ENCODE measurements around the gene RMDN2.

Gene RMDN2

DNA sequence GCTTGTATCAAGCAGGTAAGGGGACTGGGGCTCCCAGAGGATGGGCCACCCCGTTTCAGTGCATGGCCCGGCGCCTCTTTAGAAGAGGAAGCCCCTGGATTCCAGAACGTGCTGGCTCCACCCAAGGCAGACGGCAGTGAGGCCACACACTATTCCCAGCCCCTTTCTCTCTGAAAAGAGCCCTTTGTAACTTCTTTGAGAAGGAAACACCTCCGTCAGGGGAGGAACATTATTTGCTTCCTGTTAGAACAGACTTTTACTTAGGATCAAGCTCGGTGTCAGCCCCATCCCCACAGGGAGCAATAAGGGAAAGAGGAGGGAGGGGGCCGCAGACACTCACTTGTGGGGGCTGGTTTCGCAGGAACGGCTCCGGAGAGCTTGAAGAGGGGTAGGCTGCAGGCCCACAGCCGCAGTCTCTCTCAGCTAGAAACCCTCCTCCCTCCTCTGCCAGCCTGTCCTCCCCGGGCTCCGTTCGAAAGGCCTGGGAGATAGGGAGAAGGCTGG is 49.6 kb upstream of the RMDN2 start:
- Histone ChIP-seq H3K4me1 (ENCODE audit: control insufficient read depth, insufficient read depth, low read length) (no peaks in the 10 kb centered on the region), H3K9me3 (ENCODE audit: control insufficient read depth, insufficient read depth, low read depth, low read length) (no peaks in the 10 kb centered on the region), H3K4me3 (ENCODE audit: low read depth, low read length) (no peak overlapping the region), H3K36me3 (ENCODE audit: control insufficient read depth in 2 of 2, insufficient read depth in 1 of 2, low read length in 2 of 2) (no peaks in the 10 kb centered on the region), H3K27ac (ENCODE audit: extremely low read depth, low read depth, low read length) (no peak overlapping the region)
- ChIA-PET POLR2A (no interaction called here), CTCF (interaction anchor here (0.6 to 9.3 kb wide), 8 partner anchors 16 to 476 kb away, joined by 3 to 209 read pairs (median 10); no protein-coding TSS in a partner anchor)
- TF ChIP-seq ZBTB1 (tag by site-specific recombination; IDR thresholded peaks at IDR 0.05) (no peak), ZNF214 (tag by site-specific recombination; IDR thresholded peaks at IDR 0.05; ENCODE audit: borderline replicate concordance) (no peak), ZNF37A (tag by site-specific recombination; IDR thresholded peaks at IDR 0.05) (no peak), ZSCAN23 (tag by site-specific recombination; IDR thresholded peaks at IDR 0.05) (no peak), ZIC2 (tag by site-specific recombination; IDR thresholded peaks at IDR 0.05) (no peak), ZNF140 (tag by site-specific recombination; IDR thresholded peaks at IDR 0.05) (no peak), ZNF112 (tag by site-specific recombination; IDR thresholded peaks at IDR 0.05) (no peak), ZNF514 (tag by site-specific recombination; IDR thresholded peaks at IDR 0.05) (no peak), ZNF138 (tag by site-specific recombination; IDR thresholded peaks at IDR 0.05; ENCODE audit: borderline replicate concordance) (no peak), ZXDB (tag by site-specific recombination; IDR thresholded peaks at IDR 0.05) (no peak), ZBTB20 (tag by site-specific recombination; IDR thresholded peaks at IDR 0.05) (no peak), SP2 (tag by site-specific recombination; IDR thresholded peaks at IDR 0.05) (no peak)
- TF ChIP-seq, protein P1, sequence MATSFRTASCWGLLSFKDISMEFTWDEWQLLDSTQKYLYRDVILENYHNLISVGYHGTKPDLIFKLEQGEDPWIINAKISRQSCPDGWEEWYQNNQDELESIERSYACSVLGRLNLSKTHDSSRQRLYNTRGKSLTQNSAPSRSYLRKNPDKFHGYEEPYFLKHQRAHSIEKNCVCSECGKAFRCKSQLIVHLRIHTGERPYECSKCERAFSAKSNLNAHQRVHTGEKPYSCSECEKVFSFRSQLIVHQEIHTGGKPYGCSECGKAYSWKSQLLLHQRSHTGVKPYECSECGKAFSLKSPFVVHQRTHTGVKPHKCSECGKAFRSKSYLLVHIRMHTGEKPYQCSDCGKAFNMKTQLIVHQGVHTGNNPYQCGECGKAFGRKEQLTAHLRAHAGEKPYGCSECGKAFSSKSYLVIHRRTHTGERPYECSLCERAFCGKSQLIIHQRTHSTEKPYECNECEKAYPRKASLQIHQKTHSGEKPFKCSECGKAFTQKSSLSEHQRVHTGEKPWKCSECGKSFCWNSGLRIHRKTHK (tag by site-specific recombination; IDR thresholded peaks at IDR 0.05): no peak
- TF ChIP-seq, protein P2, sequence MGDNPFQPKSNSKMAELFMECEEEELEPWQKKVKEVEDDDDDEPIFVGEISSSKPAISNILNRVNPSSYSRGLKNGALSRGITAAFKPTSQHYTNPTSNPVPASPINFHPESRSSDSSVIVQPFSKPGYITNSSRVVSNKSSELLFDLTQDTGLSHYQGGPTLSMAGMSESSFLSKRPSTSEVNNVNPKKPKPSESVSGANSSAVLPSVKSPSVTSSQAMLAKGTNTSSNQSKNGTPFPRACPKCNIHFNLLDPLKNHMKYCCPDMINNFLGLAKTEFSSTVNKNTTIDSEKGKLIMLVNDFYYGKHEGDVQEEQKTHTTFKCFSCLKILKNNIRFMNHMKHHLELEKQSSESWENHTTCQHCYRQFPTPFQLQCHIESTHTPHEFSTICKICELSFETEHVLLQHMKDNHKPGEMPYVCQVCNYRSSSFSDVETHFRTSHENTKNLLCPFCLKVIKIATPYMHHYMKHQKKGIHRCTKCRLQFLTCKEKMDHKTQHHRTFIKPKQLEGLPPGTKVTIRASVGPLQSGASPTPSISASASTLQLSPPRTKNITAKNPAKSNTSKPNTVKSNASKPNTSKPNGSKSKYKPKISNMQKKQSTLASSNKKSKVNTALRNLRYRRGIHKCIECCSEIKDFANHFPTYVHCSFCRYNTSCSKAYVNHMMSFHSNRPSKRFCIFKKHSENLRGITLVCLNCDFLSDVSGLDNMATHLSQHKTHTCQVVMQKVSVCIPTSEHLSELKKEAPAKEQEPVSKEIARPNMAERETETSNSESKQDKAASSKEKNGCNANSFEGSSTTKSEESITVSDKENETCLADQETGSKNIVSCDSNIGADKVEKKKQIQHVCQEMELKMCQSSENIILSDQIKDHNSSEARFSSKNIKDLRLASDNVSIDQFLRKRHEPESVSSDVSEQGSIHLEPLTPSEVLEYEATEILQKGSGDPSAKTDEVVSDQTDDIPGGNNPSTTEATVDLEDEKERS (tag by site-specific recombination; IDR thresholded peaks at IDR 0.05): no peak
- TF ChIP-seq, protein P3, sequence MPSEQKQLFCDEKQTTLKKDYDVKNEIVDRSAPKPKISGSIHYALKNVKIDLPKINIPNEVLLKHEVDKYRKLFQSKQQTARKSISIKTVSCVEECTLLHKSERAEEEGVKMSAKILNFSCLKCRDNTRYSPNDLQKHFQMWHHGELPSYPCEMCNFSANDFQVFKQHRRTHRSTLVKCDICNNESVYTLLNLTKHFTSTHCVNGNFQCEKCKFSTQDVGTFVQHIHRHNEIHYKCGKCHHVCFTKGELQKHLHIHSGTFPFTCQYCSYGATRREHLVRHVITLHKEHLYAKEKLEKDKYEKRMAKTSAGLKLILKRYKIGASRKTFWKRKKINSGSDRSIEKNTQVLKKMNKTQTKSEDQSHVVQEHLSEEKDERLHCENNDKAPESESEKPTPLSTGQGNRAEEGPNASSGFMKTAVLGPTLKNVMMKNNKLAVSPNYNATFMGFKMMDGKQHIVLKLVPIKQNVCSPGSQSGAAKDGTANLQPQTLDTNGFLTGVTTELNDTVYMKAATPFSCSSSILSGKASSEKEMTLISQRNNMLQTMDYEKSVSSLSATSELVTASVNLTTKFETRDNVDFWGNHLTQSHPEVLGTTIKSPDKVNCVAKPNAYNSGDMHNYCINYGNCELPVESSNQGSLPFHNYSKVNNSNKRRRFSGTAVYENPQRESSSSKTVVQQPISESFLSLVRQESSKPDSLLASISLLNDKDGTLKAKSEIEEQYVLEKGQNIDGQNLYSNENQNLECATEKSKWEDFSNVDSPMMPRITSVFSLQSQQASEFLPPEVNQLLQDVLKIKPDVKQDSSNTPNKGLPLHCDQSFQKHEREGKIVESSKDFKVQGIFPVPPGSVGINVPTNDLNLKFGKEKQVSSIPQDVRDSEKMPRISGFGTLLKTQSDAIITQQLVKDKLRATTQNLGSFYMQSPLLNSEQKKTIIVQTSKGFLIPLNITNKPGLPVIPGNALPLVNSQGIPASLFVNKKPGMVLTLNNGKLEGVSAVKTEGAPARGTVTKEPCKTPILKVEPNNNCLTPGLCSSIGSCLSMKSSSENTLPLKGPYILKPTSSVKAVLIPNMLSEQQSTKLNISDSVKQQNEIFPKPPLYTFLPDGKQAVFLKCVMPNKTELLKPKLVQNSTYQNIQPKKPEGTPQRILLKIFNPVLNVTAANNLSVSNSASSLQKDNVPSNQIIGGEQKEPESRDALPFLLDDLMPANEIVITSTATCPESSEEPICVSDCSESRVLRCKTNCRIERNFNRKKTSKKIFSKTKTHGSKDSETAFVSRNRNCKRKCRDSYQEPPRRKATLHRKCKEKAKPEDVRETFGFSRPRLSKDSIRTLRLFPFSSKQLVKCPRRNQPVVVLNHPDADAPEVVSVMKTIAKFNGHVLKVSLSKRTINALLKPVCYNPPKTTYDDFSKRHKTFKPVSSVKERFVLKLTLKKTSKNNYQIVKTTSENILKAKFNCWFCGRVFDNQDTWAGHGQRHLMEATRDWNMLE (tag by site-specific recombination; conservative IDR thresholded peaks at IDR 0.05; ENCODE audit: low read depth): no peak

DNA sequence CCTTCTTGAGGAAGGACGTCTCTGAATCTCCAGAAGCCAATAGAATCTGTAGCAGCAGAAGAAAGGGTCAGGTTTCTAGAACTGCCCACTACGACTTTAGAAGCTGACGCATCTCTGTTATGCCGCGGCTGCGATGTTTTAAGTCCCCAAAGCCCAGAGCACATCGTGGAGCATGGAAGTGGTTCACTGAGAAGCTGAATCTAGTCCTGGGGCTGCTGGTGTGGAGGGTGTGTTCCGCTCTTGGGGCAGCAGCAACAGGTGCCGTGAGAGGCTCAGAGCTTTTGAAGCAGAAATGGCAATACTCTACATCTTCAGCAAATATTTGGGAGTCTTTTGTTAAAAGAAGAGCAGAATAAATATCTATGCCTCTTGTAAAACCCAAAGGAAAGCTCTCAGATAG is 48.9 kb upstream of the RMDN2 start:
- POLR2A ChIA-PET: no interaction called here
- Histone ChIP-seq H3K9me3 (ENCODE audit: control insufficient read depth, insufficient read depth, low read depth, low read length) (no peaks in the 10 kb centered on the region), H3K4me1 (ENCODE audit: control insufficient read depth, insufficient read depth, low read length) (no peaks in the 10 kb centered on the region), H3K36me3 (ENCODE audit: control insufficient read depth in 2 of 2, insufficient read depth in 1 of 2, low read length in 2 of 2) (no peaks in the 10 kb centered on the region), H3K27ac (ENCODE audit: extremely low read depth, low read depth, low read length) (no peak overlapping the region), H3K4me3 (ENCODE audit: low read depth, low read length) (no peak overlapping the region)
- TF ChIP-seq, protein P4, sequence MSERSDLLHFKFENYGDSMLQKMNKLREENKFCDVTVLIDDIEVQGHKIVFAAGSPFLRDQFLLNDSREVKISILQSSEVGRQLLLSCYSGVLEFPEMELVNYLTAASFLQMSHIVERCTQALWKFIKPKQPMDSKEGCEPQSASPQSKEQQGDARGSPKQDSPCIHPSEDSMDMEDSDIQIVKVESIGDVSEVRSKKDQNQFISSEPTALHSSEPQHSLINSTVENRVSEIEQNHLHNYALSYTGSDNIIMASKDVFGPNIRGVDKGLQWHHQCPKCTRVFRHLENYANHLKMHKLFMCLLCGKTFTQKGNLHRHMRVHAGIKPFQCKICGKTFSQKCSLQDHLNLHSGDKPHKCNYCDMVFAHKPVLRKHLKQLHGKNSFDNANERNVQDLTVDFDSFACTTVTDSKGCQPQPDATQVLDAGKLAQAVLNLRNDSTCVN (tag by site-specific recombination; optimal IDR thresholded peaks at IDR 0.05): no peak
- no peak for TF ChIP-seq ZNF473 (tag by site-specific recombination; IDR thresholded peaks at IDR 0.05)
- TF ChIP-seq, protein P5, sequence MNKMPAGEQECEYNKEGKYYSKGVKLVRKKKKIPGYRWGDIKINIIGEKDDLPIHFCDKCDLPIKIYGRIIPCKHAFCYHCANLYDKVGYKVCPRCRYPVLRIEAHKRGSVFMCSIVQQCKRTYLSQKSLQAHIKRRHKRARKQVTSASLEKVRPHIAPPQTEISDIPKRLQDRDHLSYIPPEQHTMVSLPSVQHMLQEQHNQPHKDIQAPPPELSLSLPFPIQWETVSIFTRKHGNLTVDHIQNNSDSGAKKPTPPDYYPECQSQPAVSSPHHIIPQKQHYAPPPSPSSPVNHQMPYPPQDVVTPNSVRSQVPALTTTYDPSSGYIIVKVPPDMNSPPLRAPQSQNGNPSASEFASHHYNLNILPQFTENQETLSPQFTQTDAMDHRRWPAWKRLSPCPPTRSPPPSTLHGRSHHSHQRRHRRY (tag by site-specific recombination; IDR thresholded peaks at IDR 0.05): no peak
- TF ChIP-seq ZNF140 (tag by site-specific recombination; IDR thresholded peaks at IDR 0.05): no peak
- no peak for TF ChIP-seq GLI2 (tag by site-specific recombination; IDR thresholded peaks at IDR 0.05; ENCODE audit: borderline replicate concordance, low read depth)
- TF ChIP-seq ZNF354C (tag by site-specific recombination; IDR thresholded peaks at IDR 0.05; ENCODE audit: borderline replicate concordance, low read depth): no peak
- TF ChIP-seq ZNF555 (tag by site-specific recombination; conservative IDR thresholded peaks at IDR 0.05): no peak
- TF ChIP-seq ZFP3 (tag by site-specific recombination; IDR thresholded peaks at IDR 0.05; ENCODE audit: low read depth): no peak
- peak; percentile 54 for TF ChIP-seq SCRT1 (tag by site-specific recombination; IDR thresholded peaks at IDR 0.05; ENCODE audit: borderline replicate concordance)
- peak; percentile 91 for TF ChIP-seq SCRT2 (tag by site-specific recombination; IDR thresholded peaks at IDR 0.05)
- CTCF ChIA-PET: interaction anchor here (0.6 to 9.3 kb wide), 18 partner anchors 11 to 1725 kb away, joined by 3 to 209 read pairs (median 6); no protein-coding TSS in a partner anchor

Measured in HEK293 (cell line).